T-cell (primary cell): ENCODE measurements around the gene BAG1. TPM values are rescaled to one million over a fixed set of nuclear protein-coding genes. Genes with fewer than 3 reads are reported as not detected.

Experiments
- ATAC-seq, 4 experiments: fragments of 200-7000 bp in 3 of 4; fragments of 150-1000 bp in 1 of 4; cut with Tn5 transposase; replicated peaks in 1 of 4; 1 replicate in 3 of 4; 2 replicates in 1 of 4; pipeline ENCODE4 v1.10.0; 2021; ENCODE audit warnings: moderate library complexity in 3 of 4, mild to moderate bottlenecking in 2 of 4, moderate number of reproducible peaks in 1 of 4
- CTCF ChIA-PET, 2 donors: fragments of 300-600 bp; sonication (Branson Sonifier 250); formaldehyde crosslinking; loops; one replicate each; lab custom pipeline; 2022; ENCODE audit warnings: antibody characterized with exemption in 2 of 2; lab: Charles Lee
- POLR2A ChIA-PET, 2 donors: fragments of 300-600 bp; sonication (Branson Sonifier 250); formaldehyde crosslinking; loops; one replicate each; lab custom pipeline; 2022; ENCODE audit warnings: antibody characterized with exemption in 2 of 2; lab: Charles Lee
- DNase-seq, 35 experiments: peaks; one replicate each; pipeline versions ENCODE4 v3.0.0 to v3.0.0-alpha.2; 2013 to 2023
- H3K27ac ChIP-seq: one replicate; pipeline ENCODE4 v1.5.1; 2013; ENCODE audit warnings: low read length
- H3K27me3 ChIP-seq, 2 experiments: replicated peaks in 1 of 2; 1 replicate in 1 of 2; 2 replicates in 1 of 2; pipeline versions ENCODE4 v1.6.1 to v1.7.0; 2013; ENCODE audit warnings: low read length in 1 of 2, mixed read lengths in 1 of 2; ENCODE audit not compliant: control insufficient read depth in 2 of 2, insufficient read depth in 2 of 2; ENCODE audit errors: extremely low read depth in 1 of 2
- H3K36me3 ChIP-seq, 2 donors: 1 replicate in 1 of 2; 2 replicates in 1 of 2; pipeline versions ENCODE4 v1.6.1 to v1.7.0; 2013; ENCODE audit warnings: low read length in 1 of 2; ENCODE audit not compliant: control insufficient read depth in 2 of 2, insufficient read depth in 1 of 2; ENCODE audit errors: extremely low read depth in 1 of 2
- H3K4me1 ChIP-seq, 2 experiments: 1 replicate in 1 of 2; 2 replicates in 1 of 2; pipeline versions ENCODE4 v1.6.1 to v1.7.0; 2013; ENCODE audit warnings: low read length in 2 of 2, mixed read lengths in 1 of 2; ENCODE audit not compliant: insufficient read depth in 2 of 2, control insufficient read depth in 1 of 2; ENCODE audit errors: extremely low read depth in 1 of 2
- H3K4me3 ChIP-seq, 2 donors: 1 replicate in 1 of 2; 2 replicates in 1 of 2; pipeline versions ENCODE4 v1.5.1 to v1.7.0; 2013; ENCODE audit warnings: mild to moderate bottlenecking in 2 of 2, low read length in 1 of 2, moderate library complexity in 1 of 2; ENCODE audit not compliant: control insufficient read depth in 1 of 2; ENCODE audit errors: extremely low read depth in 1 of 2
- H3K9me3 ChIP-seq: 2 replicates; pipeline ENCODE4 v1.7.0; 2013
- H3K27ac Mint-ChIP-seq, 2 donors: one replicate each; pipeline ENCODE4 v1.8.0; 2020 to 2021; ENCODE audit warnings: mild to moderate bottlenecking in 2 of 2, mixed read lengths in 2 of 2
- H3K27me3 Mint-ChIP-seq, 2 donors: one replicate each; pipeline ENCODE4 v1.8.0; 2021 to 2022; ENCODE audit warnings: mixed read lengths in 2 of 2
- H3K36me3 Mint-ChIP-seq: one replicate; pipeline ENCODE4 v1.8.0; 2021; ENCODE audit warnings: mixed read lengths
- H3K4me1 Mint-ChIP-seq, 3 donors: one replicate each; pipeline ENCODE4 v1.8.0; 2020 to 2022; ENCODE audit warnings: mixed read lengths in 3 of 3, mild to moderate bottlenecking in 1 of 3
- H3K4me3 Mint-ChIP-seq, 3 donors: one replicate each; pipeline ENCODE4 v1.8.0; 2020 to 2022; ENCODE audit warnings: mild to moderate bottlenecking in 3 of 3, mixed read lengths in 3 of 3, moderate library complexity in 3 of 3
- H3K9me3 Mint-ChIP-seq, 3 donors: one replicate each; pipeline ENCODE4 v1.8.0; 2020 to 2022; ENCODE audit warnings: mixed read lengths in 3 of 3
- WGBS: methylation state at CpG from one replicate; pipeline ENCODE4 v1.1.5; 2013; ENCODE audit warnings: missing lambda C conversion rate; ENCODE audit not compliant: insufficient coverage; 5-methylcytosine and 5-hydroxymethylcytosine counted together
- total RNA-seq, 35 experiments: library from RNA in 6 of 35; stranded (reverse) in 6 of 35; fragments of 120-200 nt in 1 of 35; gene quantifications; one replicate each; pipeline versions ENCODE4 v1.2.1 to v1.2.4 and lab custom pipeline; 2013 to 2026

Gene BAG1
- total RNA-seq, 5 donors from 2014 or later (not counting 1 experiment from before 2014, with no cell fraction given): 59.4 to 69.9 (median 62.4) TPM

- WGBS: 94% methylated on average over 8 of the region's 8 CpGs
- Histone ChIP-seq H3K9me3 (no peaks in the 10 kb centered on the region), H3K27me3 (no peaks in the 10 kb centered on the region), H3K27ac (no peak overlapping the region), H3K4me3 (no peak overlapping the region), H3K36me3 (peaks cover 3 to 73% of the 10 kb centered on the region in 2 donors), H3K4me1 (no peaks in the 10 kb centered on the region)
- ChIA-PET CTCF (interaction anchor here in 1 of 2 donors (0.5 kb wide), 1 partner anchor 29 kb away, joined by 3 read pairs; no protein-coding TSS in a partner anchor), POLR2A (no interaction called here)
- Mint-ChIP-seq H3K27me3 (no peaks in the 10 kb centered on the region), H3K36me3 (peaks cover 44% of the 10 kb centered on the region), H3K4me3 (no peak overlapping the region), H3K4me1 (peaks cover 2 to 8% (median 4%) of the 10 kb centered on the region in 3 donors), H3K9me3 (no peaks in the 10 kb centered on the region), H3K27ac (no peak overlapping the region)
- ATAC-seq (no peak), DNase-seq (no peak)
Measured at GRCh38 chr9:33255014-33255413, 9.5 kb downstream of the BAG1 start.

DNA sequence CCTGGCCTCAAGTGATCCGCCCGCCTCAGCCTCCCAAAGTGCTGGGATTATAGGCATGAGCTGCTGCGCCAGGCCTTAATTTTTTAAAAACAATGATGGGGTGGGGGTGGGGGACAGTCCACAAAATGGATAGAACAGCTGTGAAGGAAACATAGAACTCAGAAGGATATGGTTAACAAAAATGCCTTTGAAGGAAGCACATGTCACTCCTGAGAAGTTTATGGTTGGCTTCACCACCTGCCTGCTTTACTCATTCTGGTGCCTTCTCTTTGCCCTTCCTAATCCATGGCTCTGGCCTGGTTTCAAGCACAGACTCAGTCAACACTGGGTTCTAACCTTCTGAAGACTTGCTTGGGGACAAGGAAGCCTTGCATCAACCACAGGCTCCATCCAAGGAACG lies 10.3 kb downstream of the BAG1 start:
- Histone ChIP-seq H3K36me3 (peaks cover 0 to 65% of the 10 kb centered on the region in 2 donors), H3K9me3 (no peaks in the 10 kb centered on the region), H3K27ac (no peak overlapping the region), H3K4me3 (no peak overlapping the region), H3K4me1 (no peaks in the 10 kb centered on the region), H3K27me3 (no peaks in the 10 kb centered on the region)
- CTCF ChIA-PET: interaction anchor here in 1 of 2 donors (0.6 kb wide), 1 partner anchor 126 kb away, joined by 5 read pairs; no protein-coding TSS in a partner anchor
- POLR2A ChIA-PET: interaction anchor here in 1 of 2 donors (0.6 kb wide), 1 partner anchor 190 kb away, joined by 6 read pairs; no protein-coding TSS in a partner anchor
- Mint-ChIP-seq H3K9me3 (no peaks in the 10 kb centered on the region), H3K4me3 (no peak overlapping the region), H3K4me1 (peaks cover 0 to 8% (median 1%) of the 10 kb centered on the region in 3 donors), H3K27me3 (no peaks in the 10 kb centered on the region), H3K27ac (no peak overlapping the region), H3K36me3 (peaks cover 37% of the 10 kb centered on the region)
- ATAC-seq (no peak), DNase-seq (no peak)
- 100% methylated on average over 3 of the region's 4 CpGs for WGBS

DNA sequence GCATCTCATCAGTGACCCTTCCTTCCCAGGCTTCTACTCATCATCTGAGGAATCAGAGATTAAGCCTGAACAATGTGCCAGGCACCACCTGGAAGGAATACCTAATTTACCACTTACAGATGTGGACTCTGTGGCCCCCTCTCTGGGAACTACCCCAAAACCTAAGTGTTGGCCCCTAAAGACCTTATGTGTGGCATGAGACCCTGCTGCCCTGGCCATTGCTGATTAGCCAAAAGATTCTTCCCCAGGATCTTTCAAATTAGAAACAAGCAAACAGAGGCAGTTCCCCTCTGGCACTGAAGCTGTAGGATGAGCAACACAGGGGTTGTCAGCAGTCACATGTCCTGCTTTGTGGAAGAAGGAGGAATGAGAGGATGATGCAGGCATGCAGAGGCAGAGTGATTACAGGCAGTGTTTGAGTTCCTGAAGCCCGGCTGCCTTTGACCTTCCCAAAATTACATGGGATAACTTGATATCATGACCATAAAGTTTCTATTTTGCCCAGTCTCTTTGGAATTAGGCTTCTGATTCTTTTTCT lies 14.0 kb downstream of the BAG1 start:
- peaks cover 24% of the 10 kb centered on the region for H3K36me3 Mint-ChIP-seq
- peaks cover 0 to 38% of the 10 kb centered on the region in 2 donors for H3K36me3 ChIP-seq
- CTCF ChIA-PET: no interaction called here
- H3K27me3 ChIP-seq: no peaks in the 10 kb centered on the region
- no peaks in the 10 kb centered on the region for H3K27me3 Mint-ChIP-seq
- ATAC-seq (no peak), DNase-seq (no peak)
- H3K27ac Mint-ChIP-seq: no peak overlapping the region
- no peaks in the 10 kb centered on the region for H3K4me1 ChIP-seq
- H3K4me1 Mint-ChIP-seq: no peaks in the 10 kb centered on the region
- no peak overlapping the region for H3K27ac ChIP-seq
- POLR2A ChIA-PET: no interaction called here
- H3K4me3 ChIP-seq: no peak overlapping the region
- H3K9me3 ChIP-seq: no peaks in the 10 kb centered on the region
- WGBS: no CpG with 5 or more reads among the region's 1 CpG
- H3K4me3 Mint-ChIP-seq: no peak overlapping the region
- H3K9me3 Mint-ChIP-seq: no peaks in the 10 kb centered on the region

DNA sequence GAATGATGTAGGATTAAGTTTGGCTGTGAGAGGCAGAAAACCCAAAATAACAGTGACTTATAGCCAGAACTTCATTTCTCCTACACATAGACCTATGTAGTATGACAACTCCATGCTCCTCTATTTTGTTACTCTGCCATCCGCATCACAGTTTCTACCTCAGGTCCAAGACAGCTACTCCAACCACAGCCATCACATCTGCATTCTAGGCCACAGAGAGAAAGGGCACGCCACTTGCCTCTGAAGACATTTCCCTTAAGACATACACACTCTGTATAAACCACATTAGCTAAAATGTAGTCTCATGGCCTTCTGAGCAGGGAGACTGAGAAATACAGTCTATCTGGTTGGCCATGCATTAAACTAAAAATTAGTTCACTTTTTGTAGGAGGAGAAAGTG lies 14.5 kb downstream of the BAG1 start:
- no peaks in the 10 kb centered on the region for H3K27me3 Mint-ChIP-seq
- no peak overlapping the region for H3K27ac Mint-ChIP-seq
- DNase-seq (no peak), ATAC-seq (no peak)
- no peaks in the 10 kb centered on the region for H3K27me3 ChIP-seq
- no peak overlapping the region for H3K27ac ChIP-seq
- H3K9me3 ChIP-seq: no peaks in the 10 kb centered on the region
- no peaks in the 10 kb centered on the region for H3K4me1 ChIP-seq
- H3K36me3 ChIP-seq: peaks cover 0 to 32% of the 10 kb centered on the region in 2 donors
- H3K4me1 Mint-ChIP-seq: no peaks in the 10 kb centered on the region
- POLR2A ChIA-PET: no interaction called here
- no peak overlapping the region for H3K4me3 ChIP-seq
- CTCF ChIA-PET: no interaction called here
- 88% methylated on average over 1 of the region's 2 CpGs for WGBS
- H3K36me3 Mint-ChIP-seq: peaks cover 23% of the 10 kb centered on the region
- no peaks in the 10 kb centered on the region for H3K9me3 Mint-ChIP-seq
- no peak overlapping the region for H3K4me3 Mint-ChIP-seq

DNA sequence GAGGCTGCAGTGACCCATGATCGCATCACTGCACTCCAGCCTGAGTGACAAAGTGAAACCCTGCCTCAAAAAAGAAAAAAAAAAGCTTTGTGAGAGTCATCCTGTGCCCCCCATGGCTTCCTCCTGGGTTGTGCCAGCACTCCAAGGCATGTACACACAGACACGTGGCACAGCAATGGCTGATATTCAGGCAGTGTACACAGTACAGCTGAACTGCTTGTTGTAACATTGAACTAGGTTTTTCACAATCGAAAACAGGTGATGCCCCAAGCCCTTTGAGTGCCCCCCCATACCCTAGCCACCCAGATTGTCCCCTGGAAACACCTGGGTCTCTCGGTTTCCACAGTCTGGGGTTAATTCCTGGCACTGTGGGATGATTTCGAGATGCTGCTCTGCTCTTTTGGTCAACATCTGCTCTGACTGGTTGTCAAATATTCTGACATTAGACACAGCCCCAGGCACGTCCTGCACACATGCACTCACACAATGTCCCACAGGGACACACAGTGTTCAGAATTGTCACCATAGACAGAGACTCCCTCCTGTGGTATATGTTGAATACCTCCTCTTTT lies 15.3 kb downstream of the BAG1 start:
- Mint-ChIP-seq H3K9me3 (no peaks in the 10 kb centered on the region), H3K36me3 (peaks cover 17% of the 10 kb centered on the region), H3K27me3 (no peaks in the 10 kb centered on the region), H3K4me1 (no peaks in the 10 kb centered on the region), H3K4me3 (no peak overlapping the region), H3K27ac (no peak overlapping the region)
- H3K27ac ChIP-seq: no peak overlapping the region
- no peak for ATAC-seq
- WGBS: 80% methylated on average over 2 of the region's 6 CpGs
- DNase-seq: no peak
- H3K4me3 ChIP-seq: no peak overlapping the region
- no peaks in the 10 kb centered on the region for H3K27me3 ChIP-seq
- H3K9me3 ChIP-seq: no peaks in the 10 kb centered on the region
- ChIA-PET POLR2A (no interaction called here), CTCF (no interaction called here)
- H3K36me3 ChIP-seq: peaks cover 0 to 24% of the 10 kb centered on the region in 2 donors
- H3K4me1 ChIP-seq: no peaks in the 10 kb centered on the region

DNA sequence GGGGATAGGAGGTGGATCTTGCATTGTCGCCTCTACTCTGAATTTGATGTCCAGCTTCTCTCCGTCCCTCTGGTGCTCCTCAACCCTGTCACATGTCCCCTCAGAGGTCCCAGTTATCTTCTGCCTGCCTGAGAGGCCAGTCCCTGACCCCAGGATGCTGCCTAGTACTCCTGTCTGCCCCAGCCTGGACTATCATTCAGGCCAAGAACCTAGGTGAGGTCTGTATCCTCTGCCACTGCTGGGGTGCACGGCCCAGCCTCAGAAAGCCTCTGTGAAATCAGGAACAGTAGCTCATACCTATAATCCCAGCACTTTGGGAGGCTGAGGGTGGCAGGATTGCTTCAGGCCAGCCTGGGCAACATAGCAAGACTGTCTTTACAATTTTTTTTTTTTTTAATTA lies 15.9 kb downstream of the BAG1 start:
- POLR2A ChIA-PET: no interaction called here
- Mint-ChIP-seq H3K27me3 (no peaks in the 10 kb centered on the region), H3K36me3 (peaks cover 17% of the 10 kb centered on the region), H3K9me3 (no peaks in the 10 kb centered on the region), H3K4me1 (no peaks in the 10 kb centered on the region), H3K4me3 (no peak overlapping the region), H3K27ac (no peak overlapping the region)
- no peaks in the 10 kb centered on the region for H3K4me1 ChIP-seq
- DNase-seq (no peak), ATAC-seq (no peak)
- H3K4me3 ChIP-seq: no peak overlapping the region
- no peaks in the 10 kb centered on the region for H3K9me3 ChIP-seq
- 100% methylated on average over 2 of the region's 3 CpGs for WGBS
- H3K36me3 ChIP-seq: peaks cover 0 to 20% of the 10 kb centered on the region in 2 donors
- CTCF ChIA-PET: no interaction called here
- H3K27me3 ChIP-seq: no peaks in the 10 kb centered on the region
- H3K27ac ChIP-seq: no peak overlapping the region
